TTC549 (cell line): ENCODE data around the gene PARP8.
"Not testable (repeated sequence)": the region's sequence is repeated elsewhere in the genome, so short reads cannot be mapped to it uniquely, and the experiment has no call there.

Experiments
- FAIRE-seq: peaks from 2 replicates; lab custom pipeline; 2012; peaks lifted over from hg19 to GRCh38; lab: Jason Lieb, UNC

The PARP8 gene

DNA sequence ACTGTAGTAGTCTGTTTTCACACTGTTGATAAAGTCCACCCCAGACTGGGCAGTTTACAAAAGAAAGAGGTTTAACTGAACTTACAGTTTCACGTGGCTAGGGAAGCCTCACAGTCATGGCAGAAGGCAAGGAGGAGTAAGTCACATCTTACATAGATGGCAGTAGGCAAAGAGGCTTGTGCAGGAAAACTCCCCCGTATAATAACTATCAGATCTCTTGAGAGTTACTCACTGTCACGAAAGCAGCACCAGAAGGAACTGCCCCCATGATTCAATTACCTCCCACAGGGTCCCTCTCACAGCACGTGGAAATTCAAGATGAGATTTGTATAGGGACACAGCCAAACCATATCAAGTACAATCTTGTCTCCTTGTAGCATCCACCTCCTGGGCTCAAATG, 21.1 kb downstream of the PARP8 start:
- no peak for FAIRE-seq

DNA sequence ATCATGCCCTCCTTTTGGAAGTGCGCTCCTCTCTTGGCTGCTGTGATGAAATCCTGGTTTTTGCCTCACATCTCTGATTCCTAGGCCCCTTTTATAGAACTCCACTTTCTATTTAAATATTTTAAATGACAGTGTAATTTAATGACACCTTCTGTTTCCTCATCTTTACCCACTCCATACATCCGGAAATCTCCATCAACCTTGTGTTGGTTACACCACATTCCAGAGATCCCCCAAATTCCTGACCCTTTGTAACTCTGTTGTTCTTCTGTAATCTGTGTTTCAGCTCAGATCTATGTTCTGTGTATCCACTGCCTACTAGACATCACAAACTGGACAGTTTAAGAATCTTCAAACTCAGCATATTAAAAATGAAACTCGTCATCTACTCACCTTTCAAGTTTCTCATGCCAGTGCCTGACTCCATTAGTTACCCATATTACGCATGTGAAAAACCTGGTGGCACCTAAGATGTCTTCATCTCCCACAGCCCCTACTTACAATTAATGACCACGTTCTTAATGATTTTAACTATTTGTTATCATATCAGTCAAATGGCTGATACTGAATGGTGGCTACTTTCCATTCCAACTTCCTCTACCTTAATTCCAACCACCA, 25.1 kb downstream of the PARP8 start:
- no peak for FAIRE-seq

DNA sequence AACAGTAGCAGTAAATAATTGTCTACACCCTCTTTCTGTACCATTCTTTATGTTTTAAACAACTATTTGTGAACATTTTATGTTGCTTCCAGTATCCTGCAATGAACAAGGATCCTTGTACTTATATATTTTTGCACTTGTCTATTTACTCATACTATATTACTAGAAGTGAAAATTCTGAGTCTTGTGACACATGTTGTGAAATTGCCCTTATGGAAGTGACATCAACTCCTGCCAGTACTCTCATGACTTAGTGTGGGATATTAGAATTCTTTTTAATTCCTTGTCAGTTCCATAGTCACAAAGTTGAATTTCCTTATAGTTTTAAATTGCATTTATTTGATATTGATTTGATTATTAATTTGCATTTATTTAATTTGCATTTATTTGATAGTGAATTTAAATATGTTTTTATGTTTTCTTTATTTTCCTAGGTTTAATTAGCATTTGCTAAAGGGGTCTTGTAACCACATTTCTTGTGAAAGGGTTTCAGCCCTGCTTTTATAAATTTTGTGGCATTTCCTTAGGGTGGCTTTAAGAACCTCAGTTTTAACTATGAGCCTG, 27.7 kb downstream of the PARP8 start:
- no peak for FAIRE-seq

DNA sequence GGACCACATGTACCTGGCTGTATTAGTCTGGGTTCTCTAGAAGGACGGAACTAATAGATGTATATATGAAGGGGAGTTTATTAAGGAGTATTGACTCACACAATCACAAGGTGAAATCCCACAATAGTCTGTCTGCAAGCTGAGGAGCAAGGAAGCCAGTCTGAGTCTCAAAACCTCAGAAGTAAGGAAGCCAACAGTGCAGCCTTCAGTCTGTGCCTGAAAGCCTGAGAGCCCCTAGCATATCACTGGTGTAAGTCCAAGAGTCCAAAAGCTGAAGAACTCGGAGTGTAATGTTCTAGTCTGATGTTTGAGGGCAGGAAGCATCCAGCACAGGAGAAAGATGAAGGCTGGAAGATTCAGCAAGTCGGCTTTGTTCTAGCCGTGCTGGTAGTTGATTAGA, 28.2 kb downstream of the PARP8 start:
- not testable (repeated sequence) for FAIRE-seq

DNA sequence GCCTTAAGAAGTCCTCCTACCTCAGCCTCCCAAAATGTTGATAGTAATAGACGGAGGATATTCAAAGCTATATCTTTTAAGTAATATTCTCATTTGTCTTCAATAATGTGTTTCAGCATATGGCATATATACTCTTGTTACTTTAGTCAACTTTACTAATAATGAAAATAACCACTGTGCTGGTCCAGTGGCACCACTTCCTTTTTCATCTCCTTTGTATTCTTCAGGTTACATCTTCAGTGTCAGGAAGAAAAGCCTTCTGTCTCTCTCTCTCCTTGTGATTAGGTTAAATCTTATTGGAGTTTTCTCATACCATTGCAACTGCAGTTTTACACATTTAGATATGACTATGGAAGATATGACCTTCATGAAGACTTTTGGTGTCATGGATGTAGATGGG, 31.3 kb downstream of the PARP8 start:
- no peak for FAIRE-seq

DNA sequence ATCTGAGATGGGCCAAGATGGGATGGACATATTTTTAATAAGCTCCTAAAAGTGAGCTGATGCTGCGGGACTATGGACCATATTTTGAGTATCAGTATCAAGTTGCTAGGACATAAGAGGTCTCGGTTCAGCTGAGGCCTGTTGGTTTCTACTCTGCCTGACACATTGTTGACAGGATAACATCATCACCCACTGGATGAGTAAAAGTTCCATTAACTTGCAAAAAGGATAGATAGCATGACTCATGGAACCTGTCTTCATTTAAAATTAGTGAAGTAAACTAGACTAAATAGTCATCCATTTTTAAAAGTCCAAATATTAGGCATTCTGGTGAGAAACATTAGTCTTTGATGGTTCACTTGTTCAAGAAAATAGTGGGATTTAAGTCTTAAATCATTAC, 33.3 kb downstream of the PARP8 start:
- FAIRE-seq = no peak

DNA sequence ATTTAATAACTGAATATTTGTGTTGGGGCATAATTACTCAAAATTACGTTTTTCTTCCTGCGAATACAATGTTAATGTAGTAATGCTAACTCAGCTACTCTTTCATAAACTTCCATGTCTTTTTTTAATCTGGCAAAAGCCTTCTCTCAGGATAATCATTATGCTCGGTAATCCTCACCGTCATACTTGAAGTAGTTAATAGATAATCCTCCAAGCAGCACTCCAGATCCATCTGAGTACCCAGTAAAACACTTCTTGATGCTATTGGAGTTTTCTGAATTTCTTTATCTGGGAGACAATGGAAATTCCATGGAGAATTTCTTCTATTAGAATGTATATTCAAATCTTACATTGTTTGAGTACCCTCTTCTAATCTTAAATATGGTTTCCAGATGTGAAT, 34.3 kb downstream of the PARP8 start:
- no peak for FAIRE-seq

DNA sequence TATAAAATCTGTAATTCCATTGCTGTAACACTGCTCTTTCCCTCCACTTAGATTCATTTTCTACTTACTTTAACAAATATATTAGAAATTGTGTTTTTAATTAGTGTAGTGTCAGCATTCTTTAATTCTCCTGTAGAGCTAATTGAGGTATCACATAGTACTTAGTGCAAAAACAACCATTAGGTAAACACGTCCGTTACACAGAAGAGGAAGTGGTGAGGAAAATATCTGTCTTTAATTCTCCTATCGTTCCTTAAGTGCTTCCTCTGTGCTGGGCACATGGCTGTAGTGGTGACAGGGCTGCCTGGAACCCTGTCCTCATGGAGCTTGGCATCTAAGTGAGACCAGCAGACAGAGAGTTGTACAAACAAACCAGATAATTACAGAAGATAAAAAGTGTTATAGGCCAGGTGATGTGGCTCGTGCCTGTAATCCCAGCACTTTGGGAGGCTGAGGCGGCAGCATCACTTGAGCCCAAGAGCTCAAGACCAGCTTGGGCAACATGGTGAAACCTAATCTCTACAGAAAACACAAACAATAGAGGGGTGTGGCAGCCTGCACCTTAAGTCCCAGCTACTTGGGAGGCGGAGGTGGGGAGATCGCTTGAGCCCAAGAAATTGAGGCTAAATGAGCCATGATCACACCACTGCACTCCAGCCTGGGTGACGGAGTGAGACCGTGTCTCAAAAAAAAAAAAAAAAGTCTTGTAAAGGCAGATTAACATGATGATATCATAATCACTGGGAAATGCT, 36.4 kb downstream of the PARP8 start:
- FAIRE-seq = no peak

DNA sequence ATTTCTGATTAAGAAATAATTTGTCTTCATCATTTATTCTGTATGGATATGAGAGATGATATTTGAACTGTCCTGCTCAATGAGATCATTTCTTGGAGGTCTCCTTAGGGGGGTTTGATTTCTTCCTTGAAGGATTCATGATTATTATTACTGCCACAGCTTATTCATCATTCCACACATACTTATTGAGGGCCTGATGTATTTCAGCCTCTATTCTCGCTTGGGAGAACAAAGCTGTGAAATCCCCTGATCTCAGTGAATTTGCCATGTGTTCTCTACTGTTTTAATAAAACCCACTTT, 36.9 kb downstream of the PARP8 start:
- FAIRE-seq = no peak

DNA sequence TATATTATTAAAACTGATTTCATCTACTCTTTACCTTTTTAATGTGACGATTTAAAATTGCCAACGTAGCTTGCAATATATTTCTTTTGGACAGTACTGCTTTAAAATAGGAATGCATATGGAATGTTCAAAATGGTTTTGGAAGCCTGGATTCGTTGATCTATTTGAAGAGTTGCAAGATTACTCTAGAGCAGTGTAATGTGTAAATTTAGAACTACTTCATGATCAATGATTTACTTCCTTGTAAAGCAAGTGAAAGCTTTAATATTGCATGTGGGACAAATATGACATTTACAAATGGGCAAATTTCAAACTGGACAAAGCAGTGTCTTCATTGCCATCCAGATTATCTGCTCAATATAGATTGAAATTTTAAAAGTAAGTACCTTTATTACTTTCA, 38.3 kb downstream of the PARP8 start:
- no peak for FAIRE-seq

DNA sequence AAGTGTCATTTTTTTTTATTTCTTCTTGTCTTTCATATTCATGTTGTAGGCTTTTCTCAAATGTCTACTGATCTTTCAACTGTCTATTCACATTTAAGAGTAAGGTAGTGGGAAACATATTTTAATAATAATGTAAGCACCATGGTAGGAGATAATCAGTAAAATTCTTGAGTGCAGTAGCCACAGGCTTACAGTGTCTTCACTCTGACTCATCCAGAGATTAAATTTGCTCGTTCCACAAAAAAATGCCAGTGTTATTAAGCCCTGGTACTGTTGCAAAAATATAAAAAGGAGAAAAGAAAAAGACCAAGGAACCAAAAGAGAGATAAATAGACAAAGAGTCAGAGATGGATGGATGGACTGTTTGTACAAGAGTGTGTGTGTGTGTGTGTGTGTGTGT, 43.0 kb downstream of the PARP8 start:
- no peak for FAIRE-seq

DNA sequence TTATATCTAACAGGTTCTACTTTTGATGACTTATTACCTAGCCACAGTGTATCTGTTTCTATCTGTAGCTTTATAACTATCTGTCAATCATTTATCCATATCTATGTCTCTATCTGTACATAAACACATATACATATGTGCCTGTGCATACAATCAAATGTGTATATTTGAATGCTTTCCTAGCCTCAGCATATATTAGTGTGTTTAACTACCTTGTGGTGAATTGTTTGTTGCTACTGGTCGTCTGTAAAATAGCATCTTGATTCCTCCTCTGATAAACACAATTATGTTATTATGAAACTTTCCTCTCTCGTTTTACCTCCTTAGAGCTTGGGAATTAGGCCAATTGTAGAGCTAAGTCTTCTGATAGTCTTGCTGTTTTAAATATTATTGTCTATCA, 44.4 kb downstream of the PARP8 start:
- FAIRE-seq = no peak

DNA sequence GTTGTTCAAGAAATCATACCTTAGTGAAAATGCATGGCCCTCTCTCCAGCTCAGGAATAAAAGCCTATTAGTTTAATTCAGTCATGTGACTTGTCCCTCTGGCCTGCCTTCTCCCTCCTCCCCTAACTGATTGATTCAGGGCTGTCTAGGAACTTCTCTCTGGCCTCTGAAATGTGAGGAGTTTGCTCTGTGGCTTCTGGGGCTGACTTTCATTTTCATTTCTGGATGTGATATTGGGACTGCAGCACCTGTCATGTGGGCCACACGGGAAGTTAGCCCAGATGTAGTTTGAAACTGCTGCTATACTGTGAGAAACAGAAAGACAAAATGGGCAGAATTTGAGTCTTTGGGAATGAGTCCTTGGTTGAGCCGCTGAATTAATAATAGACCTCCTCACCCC, 44.8 kb downstream of the PARP8 start:
- FAIRE-seq = no peak

DNA sequence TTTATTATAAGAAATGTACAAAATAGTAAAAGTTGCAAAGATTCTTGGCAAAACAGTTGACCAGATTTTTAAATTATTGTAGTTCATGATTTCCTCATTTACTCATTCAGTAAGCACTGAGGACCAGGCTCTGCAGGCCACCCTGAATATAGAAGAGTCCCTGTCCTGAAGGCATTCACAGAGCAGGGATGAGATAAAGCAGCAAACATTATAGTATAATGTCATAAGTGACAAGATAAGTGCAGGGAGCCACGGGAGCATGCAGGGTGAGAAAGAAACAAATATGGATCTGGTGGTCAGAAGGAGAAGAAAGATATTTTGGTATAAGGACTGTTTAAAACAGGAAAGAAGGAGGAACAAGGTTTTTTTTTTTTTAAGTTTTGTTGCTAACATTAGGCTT, 46.0 kb downstream of the PARP8 start:
- FAIRE-seq = no peak

DNA sequence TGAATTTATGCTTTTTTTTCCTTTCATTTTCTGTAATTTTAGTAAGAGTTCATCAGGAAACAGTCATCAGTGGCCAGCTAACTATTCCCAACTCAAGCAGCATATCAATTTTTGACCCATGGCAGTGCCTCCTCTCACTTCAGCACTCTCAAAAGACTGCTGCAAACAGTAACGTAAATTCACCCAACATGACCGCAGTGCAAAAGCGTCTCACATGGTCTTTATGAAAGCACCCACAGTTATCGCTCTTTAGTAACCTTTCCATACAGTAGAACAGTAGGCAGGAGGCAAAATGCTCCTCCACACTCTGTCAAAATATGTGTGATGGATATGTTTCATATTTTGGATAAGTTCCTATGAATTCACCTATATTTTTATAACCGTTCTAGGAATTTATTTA, 48.6 kb downstream of the PARP8 start:
- no peak for FAIRE-seq

DNA sequence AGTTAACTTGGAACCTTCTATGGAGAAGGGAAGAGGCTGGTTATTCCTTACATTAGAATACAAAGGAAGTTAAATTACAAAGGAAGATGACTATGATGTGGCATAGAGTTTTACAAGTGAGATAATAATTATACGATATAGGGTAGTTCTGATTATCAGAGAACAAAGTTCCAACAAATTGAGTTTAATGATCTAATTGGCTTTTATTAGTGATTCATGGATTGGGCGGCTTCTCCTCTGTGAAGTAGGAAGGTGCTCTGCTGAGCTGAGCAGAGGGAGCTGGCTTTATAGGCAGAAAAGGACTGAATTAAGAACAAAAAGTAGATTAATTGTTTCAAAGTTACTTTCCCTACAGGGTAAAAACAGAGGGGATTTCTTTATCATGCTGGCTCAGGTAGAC, 49.7 kb downstream of the PARP8 start:
- FAIRE-seq = no peak

DNA sequence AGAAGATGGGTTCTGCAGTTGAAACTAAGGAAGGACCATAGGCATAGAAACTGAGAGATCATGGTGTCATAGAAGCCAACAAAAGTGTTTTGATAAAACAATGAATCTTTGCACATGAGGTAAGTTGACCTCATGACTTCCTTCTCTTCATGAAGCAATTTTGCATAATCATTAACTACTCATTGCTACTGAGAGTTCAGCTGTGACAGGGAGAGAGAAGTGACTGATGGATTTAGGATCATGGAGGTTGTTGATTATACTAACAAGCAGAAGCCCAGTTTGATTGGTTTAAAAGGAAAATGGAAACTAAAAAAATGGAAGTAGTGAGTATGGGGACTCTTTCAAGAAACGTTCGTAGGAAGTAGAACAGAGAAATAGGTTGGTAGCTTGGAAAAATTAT, 51.2 kb downstream of the PARP8 start:
- FAIRE-seq = no peak

DNA sequence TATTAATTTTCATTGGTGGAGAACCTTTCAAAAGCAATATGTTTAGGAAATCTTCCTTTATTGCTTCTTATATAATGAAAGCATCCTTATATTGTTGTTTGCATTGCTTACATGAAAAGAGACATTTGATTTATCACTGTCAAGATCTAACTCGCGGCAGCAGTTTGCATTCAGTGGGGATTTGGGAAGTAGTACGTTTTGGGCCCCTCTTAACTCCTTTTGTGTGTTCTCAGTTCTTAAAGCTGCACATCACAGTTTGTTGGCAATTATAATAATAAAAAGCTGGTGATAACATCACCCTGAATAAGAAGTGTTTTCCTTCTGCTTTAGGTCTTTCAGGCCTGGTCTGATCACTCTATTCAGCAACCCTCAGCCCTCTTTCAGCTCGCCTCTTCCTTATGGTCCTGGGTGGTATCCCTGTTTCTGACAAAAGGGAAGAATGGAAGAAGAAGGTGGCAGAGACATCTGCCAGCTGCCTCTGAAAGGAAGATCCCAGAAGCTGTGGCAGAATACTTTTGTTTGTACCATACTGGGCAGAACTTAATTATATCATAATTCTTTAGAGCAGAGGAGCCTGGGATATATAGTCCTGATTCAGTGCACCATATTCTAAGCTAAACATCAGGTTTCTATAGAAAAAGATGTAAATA, 53.7 kb downstream of the PARP8 start:
- FAIRE-seq = no peak

DNA sequence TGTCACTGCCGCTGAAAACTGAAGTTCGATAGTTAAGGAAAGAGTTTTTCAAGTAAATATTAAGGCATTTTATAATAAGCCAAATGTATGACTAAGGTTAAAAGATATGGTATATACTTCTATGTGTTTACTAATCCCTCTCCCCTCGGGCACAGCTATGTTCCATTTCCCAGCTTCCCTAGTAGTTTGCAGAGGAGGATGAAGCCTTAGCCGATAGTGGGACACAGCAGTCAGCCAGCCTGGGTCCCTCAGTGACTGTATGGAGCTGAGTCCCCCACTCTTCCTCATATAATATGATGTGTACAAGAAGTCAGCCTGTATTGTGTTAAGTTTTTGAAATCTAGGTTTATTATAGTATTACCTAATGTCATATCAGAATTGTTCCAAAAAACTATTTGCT, 55.8 kb downstream of the PARP8 start:
- FAIRE-seq = no peak

DNA sequence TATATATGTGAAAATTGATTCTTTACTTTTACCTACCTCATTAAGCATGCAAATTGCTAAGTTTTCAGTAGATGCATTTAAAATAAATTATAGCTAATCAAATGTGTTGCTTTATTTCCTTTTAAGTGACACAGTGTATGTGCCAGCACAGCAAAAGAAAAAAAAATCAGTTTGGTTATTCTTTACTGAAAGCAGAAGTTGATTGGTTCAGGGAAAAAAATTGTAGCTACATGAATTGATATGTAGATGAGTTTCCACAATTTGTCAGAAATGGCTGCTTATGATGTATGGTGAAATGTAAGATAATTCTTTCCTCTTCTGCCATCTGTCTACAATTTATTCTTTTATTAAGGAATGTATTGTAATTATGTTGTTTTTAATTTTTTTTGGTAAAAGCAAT, 57.8 kb downstream of the PARP8 start:
- FAIRE-seq = no peak

DNA sequence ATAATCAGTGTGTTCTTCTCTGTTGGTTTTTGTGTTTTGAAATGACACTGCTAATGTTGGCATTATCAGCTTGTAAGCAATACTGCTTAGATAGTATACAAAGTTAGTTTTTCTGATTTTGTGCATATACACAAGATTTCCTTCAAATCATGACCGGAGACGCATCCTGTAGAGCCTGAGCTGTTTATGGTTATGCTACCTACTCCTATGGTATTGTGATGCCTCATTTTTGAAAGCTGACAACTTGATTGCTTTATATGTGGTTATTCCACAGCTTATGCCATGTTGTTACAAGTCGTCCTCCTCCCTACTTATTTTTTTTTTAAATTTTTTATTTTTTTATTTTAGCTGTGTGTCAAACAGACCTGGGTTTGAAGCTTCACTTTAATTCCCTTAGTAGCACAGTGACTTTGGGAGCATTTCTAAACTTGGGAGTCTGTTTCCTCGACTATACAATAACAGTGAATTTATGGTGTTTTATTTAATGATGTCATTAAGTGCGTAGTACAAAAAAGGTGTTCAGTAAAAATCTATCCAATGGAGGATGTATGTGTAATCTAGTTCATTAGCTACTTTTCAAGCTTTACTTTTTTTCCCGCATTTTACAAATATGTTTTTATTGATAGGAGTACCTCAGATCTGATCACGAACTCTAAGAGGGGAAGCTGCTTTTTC, 59.5 kb downstream of the PARP8 start:
- FAIRE-seq = no peak

DNA sequence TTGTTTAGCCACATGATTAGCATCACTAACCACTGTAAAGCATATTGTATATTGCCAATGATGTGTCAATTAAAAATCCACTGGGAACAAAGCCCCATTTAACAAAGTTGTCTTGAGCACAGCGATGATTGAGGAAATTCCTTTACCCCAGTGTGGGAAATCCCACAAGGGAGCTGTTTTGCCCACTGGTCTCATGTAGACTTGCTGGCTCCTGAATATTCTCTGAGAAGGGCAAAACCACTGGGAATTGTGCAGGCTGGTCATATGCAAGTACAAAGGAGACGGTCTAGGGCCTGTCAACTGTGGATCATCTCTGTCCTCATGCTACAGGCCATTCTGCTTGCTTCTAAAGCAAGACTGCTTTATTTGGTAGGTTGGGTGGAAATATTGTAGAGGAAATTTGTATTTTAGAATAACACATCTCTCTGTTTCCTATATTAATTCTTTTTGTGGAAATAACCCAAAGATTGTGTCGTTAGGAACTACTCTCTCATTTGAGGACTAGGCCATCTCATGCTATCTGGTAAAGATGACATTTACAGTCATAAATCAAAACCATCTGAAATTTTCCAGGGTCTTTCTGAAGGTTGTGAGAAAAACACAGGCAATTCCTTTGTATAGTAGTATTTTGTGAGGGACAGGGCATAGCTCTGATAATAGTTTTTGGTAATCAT, 60.2 kb downstream of the PARP8 start:
- no peak for FAIRE-seq

DNA sequence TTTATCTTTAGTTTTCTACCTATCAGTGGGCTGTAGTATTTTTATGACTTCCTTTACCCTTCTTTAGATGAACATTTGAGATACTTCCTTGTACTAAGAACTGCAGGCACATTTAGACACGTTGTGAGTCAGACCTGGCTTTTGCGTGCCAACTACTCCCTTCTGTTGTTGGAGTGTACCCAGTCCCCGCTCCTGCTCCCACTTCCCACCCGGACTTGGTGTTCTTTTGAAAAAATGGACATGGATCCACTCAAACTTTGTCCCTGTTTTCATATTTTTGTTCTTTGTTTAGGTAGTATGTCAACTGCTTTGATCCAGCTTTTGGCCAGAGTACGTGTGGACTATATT, 60.7 kb downstream of the PARP8 start:
- no peak for FAIRE-seq
